ENCODE measurements around the gene VIL1.
A peak's percentile ranks its signal among the peaks of the same experiment; 100 is the strongest.

Gene VIL1

DNA sequence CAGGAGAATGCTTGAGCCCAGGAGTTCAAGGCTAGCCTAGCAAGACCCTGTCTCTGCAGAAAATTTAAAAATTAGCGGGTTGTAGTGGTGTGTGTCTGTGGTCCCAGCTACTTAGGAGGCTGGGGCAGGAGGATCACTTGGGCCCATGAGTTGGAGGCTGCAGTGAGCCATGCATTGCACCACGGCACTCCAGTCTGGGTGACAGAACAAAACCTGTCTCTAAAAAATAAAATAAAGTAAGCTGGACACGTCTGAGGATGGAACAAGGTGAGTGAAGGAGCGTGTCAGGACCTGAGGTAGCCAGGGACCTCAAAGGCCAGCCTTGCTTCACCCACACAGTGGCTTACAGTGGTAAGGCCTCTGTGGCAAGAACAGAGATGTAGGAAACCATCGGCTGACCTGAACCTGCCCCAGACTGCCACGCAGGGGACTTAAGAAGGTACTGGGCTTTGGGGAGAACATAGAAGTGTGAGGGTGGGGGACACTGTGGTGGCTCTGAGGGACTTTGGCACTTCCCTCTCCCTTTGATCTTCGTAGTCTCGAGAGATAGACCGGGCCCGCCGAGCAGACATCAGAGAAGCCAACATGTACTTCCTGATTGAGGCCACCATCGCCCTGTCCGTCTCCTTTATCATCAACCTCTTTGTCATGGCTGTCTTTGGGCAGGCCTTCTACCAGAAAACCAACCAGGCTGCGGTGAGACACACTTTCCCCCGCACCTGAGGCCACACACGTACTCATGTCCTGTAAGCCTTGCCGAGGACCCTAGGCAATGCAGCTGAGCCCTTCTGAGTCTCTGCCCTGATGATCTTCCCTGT lies 29.4 kb upstream of the VIL1 start:
- H3K36me3 ChIP-seq (ENCODE audit: insufficient read depth, low read length): no peaks in the 10 kb centered on the region
- no peaks in the 10 kb centered on the region; the same call in 1 of the 2 replicates for H3K4me1 ChIP-seq (ENCODE audit: insufficient read depth, low read length)
- no peaks in the 10 kb centered on the region for H3K9me3 ChIP-seq (ENCODE audit: control insufficient read depth, insufficient read depth, low read length)
- H3K9ac ChIP-seq (ENCODE audit: low read depth, low read length): no peak overlapping the region

DNA sequence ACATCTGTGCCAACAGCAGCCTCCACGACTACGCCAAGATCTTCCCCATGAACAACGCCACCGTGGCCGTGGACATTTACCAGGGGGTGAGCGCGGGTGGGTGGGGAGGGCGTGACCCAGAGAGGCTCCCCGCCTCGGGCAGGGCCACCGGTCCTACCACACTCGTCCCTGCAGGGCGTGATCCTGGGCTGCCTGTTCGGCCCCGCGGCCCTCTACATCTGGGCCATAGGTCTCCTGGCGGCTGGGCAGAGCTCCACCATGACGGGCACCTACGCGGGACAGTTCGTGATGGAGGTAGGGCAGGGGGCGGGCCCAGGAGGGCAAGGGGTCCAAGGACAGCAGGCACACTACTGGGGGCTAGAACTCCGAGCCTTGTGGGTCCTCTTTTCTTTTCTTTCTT lies 27.7 kb upstream of the VIL1 start:
- Histone ChIP-seq H3K9ac (ENCODE audit: low read depth, low read length) (no peak overlapping the region), H3K9me3 (ENCODE audit: control insufficient read depth, insufficient read depth, low read length) (no peaks in the 10 kb centered on the region), H3K36me3 (ENCODE audit: insufficient read depth, low read length) (no peaks in the 10 kb centered on the region), H3K4me1 (ENCODE audit: insufficient read depth, low read length) (no peaks in the 10 kb centered on the region; the same call in 1 of the 2 replicates)

DNA sequence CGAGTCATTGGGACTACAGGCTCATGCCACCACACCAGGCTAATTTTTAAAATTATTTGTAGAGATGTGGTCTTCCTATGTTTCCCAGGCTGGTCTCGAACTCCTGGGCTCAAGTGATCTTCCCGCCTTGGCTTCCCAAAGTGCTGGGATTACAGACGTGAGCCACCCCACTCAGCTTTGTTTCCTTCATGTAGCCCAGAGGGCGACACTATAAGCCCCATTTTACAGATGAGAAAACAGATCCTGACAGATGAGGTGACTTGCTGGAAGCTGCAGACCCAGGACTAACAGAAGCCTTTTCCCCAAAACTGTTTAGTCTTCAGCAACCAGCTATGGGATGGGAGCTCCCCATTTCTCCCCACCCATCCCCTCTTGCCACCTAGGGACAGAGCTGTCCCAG lies 26.5 kb upstream of the VIL1 start:
- H3K9ac ChIP-seq (ENCODE audit: low read depth, low read length): no peak overlapping the region
- no peaks in the 10 kb centered on the region; the same call in 1 of the 2 replicates for H3K4me1 ChIP-seq (ENCODE audit: insufficient read depth, low read length)
- no peaks in the 10 kb centered on the region for H3K36me3 ChIP-seq (ENCODE audit: insufficient read depth, low read length)
- no peaks in the 10 kb centered on the region for H3K9me3 ChIP-seq (ENCODE audit: control insufficient read depth, insufficient read depth, low read length)

DNA sequence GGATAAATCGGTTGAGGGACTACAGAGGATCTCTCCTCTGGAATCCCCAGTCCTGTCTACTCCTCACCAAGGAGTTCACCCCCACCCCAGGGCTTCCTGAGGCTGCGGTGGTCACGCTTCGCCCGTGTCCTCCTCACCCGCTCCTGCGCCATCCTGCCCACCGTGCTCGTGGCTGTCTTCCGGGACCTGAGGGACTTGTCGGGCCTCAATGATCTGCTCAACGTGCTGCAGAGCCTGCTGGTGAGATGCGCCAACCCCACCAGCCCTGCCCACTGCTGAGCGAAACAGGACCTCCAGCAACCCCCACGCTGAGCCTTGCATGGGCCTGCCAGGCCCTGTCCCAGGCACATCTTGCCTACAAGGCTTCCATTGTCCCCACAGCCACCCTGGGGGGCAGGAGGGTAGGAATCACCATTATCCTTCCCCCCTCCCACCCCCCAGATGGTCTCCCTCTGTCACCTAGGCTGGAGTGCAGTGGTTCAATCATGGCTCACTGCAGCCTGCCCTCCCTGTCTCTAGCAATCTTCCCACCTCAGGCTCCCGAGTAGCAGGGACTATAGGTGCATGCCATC lies 25.9 kb upstream of the VIL1 start:
- no peaks in the 10 kb centered on the region; the same call in 1 of the 2 replicates for H3K4me1 ChIP-seq (ENCODE audit: insufficient read depth, low read length)

DNA sequence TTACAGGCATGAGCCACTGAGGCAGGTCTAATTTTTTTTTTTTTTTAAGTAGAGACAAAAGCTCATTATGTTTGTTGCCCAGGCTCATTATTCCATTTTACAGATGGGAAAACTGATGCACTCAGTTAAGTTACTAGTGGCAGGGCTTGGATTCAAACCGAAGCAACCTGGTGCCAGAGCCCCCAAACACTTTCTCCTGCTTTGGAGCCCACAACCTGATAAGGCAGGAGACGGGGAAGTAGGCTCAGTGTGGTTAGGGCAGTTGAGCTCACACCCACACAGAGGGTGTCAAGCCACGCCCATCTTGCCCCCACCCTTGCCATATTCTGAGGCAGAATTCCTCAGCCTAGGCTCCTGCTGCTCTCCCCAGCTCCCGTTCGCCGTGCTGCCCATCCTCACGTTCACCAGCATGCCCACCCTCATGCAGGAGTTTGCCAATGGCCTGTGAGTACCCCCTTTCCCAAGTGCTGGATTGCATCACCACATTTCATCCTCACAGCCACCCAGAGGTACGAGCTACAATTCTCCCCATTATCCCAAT lies 25.1 kb upstream of the VIL1 start:
- Histone ChIP-seq H3K36me3 (ENCODE audit: insufficient read depth, low read length) (no peaks in the 10 kb centered on the region), H3K9ac (ENCODE audit: low read depth, low read length) (no peak overlapping the region), H3K4me1 (ENCODE audit: insufficient read depth, low read length) (no peaks in the 10 kb centered on the region; the same call in 1 of the 2 replicates), H3K9me3 (ENCODE audit: control insufficient read depth, insufficient read depth, low read length) (no peaks in the 10 kb centered on the region)

More for the DNA sequence above, 25.9 kb upstream of the VIL1 start:
- no peaks in the 10 kb centered on the region for H3K9me3 ChIP-seq (ENCODE audit: control insufficient read depth, insufficient read depth, low read length)
- H3K9ac ChIP-seq (ENCODE audit: low read depth, low read length): no peak overlapping the region
- no peaks in the 10 kb centered on the region for H3K36me3 ChIP-seq (ENCODE audit: insufficient read depth, low read length)

DNA sequence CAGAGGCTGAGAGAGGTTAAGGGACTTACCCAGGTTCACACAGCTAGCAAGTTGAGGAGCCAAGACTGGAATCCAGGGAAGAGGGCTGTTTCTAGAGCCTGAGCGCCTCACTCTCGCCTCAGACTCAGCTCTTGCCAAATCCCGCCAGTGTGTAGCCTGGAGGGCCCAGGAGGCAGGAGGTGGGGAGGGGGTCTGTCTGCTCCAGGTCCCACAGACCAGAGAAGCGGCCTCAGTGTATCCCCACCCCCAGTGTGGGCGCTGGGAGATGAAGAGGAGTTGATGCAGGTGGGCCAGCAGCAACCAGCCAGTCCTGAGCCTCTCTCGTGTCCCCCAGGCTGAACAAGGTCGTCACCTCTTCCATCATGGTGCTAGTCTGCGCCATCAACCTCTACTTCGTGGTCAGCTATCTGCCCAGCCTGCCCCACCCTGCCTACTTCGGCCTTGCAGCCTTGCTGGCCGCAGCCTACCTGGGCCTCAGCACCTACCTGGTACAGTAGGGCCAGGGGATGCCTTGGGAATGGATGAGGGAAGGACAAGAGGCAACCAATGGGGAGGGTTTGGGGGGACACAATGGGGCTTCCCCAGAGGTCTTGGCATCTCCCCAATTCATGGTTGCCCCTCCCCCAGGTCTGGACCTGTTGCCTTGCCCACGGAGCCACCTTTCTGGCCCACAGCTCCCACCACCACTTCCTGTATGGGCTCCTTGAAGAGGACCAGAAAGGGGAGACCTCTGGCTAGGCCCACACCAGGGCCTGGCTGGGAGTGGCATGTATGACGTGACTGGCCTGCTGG lies 24.4 kb upstream of the VIL1 start:
- Histone ChIP-seq H3K4me1 (ENCODE audit: insufficient read depth, low read length) (no peaks in the 10 kb centered on the region; the same call in 1 of the 2 replicates), H3K9ac (ENCODE audit: low read depth, low read length) (no peak overlapping the region)

DNA sequence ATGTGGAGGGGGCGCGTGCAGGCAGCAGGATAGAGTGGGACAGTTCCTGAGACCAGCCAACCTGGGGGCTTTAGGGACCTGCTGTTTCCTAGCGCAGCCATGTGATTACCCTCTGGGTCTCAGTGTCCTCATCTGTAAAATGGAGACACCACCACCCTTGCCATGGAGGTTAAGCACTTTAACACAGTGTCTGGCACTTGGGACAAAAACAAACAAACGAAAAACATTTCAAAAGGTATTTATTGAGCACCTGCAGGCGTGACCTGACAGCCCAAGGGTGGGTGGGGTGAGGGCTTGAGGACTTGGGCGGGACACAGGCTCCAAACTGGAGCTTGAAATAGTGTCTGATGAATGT lies 23.9 kb upstream of the VIL1 start:
- Histone ChIP-seq H3K9ac (ENCODE audit: low read depth, low read length) (peak overlapping the region; percentile 99; the same call in 1 of the 2 replicates), H3K9me3 (ENCODE audit: control insufficient read depth, insufficient read depth, low read length) (no peaks in the 10 kb centered on the region), H3K4me1 (ENCODE audit: insufficient read depth, low read length) (no peaks in the 10 kb centered on the region; the same call in 1 of the 2 replicates)

More for the DNA sequence above, 24.4 kb upstream of the VIL1 start:
- Histone ChIP-seq H3K36me3 (ENCODE audit: insufficient read depth, low read length) (no peaks in the 10 kb centered on the region), H3K9me3 (ENCODE audit: control insufficient read depth, insufficient read depth, low read length) (no peaks in the 10 kb centered on the region)

DNA sequence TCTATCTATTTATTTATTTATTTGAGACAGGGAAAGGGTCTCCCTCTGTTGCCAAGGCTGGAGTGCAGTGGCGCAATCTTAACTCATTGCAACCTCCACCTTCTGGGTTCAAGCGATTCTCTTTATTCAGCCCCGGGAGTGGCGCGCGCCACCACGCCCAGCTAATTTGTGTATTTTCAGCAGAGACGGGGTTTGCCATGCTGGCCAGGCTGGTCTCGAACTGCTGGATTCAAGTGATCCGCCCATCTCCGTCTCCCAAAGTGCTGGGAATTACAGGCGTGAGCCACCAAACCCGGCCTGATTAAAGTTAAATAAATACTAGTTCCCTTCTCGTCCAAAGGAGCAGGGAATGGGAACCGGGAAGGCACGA lies 23.5 kb upstream of the VIL1 start:
- Histone ChIP-seq H3K4me1 (ENCODE audit: insufficient read depth, low read length) (no peaks in the 10 kb centered on the region; the same call in 1 of the 2 replicates), H3K36me3 (ENCODE audit: insufficient read depth, low read length) (no peaks in the 10 kb centered on the region), H3K9me3 (ENCODE audit: control insufficient read depth, insufficient read depth, low read length) (no peaks in the 10 kb centered on the region), H3K9ac (ENCODE audit: low read depth, low read length) (peak overlapping the region; percentile 99)

More for the DNA sequence above, 23.9 kb upstream of the VIL1 start:
- no peaks in the 10 kb centered on the region for H3K36me3 ChIP-seq (ENCODE audit: insufficient read depth, low read length)

DNA sequence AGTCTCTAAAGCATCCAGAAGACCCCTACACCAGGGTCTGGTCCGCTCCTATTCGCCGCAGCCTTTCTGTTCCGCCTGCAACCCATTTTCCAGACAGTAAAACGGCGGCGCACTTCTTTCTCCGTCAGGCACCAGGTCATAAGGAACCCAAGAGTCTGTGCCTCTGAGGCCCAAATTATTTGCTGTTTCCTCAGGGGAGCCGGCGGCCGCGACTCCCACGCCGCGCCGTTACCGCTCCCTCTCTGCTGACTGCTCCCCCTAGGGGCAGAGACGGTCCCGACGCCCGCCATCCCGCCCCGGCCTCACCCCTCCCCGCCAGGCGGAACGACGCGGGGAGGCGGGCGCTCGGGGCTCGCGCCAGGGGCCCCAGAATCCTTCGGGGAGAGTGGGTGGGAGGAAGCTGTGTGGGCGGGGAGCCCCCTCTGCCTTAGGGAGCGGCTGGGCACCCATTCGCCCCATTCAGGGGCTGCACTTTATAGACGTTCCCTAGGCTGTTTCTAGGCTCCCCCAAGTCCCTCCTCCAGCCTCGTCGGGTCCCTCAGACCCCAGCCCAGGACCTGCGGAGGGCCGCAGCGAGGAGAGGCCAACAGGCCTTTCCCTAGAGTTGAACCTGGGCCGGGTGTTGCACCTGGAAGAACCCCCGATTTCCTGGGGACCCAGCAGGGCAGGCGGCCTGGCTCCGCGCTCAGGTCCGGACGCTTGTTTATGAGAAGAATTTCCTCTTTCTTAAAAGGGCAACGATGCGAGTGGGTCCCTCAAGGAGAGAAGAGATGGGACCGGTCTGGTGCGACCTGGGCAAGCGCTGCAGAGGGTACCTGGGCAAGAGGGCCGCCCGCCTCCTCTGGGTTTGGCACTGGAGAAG lies 22.9 kb upstream of the VIL1 start:
- peak overlapping the region; percentile 99 for H3K9ac ChIP-seq (ENCODE audit: low read depth, low read length)
- no peaks in the 10 kb centered on the region for H3K9me3 ChIP-seq (ENCODE audit: control insufficient read depth, insufficient read depth, low read length)
- no peaks in the 10 kb centered on the region; the same call in 1 of the 2 replicates for H3K4me1 ChIP-seq (ENCODE audit: insufficient read depth, low read length)
- H3K36me3 ChIP-seq (ENCODE audit: insufficient read depth, low read length): no peaks in the 10 kb centered on the region

DNA sequence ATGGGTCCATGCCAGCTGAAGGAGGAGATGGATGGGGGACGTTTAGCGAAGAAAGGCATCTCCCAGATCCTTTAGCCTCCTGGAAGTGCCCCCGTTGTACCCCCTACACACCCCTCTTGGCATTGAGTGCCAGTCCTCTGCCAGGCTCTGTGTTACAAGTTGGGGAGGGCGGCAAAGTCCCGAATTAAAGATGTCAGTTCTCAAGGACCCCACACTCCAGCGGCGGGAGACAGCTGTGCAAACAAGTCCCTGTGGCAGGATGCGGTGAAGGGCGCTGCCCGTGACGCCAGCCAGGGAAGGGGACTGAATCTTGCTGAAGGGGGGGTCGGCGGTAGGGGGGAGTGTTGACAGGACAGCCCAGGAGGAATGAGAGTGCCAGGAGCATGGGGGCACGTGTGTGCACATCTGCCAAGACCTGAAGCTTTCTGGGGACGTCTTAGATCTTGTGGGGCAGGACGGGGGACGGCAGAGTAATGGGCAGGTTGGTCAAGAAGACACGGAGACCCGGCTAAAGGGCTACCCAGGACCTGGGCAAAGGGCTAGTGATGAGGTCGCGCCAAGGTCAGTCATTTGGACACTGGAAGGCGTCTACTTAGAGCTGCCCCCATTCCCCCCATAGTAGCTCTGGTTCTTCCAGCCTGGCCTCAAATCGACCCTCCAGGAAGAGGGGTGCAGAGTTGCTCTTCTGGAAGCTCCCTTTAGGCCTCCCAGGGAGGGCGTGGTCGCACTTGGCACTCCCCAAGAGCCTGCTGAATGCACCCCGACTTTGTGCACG lies 22.0 kb upstream of the VIL1 start:
- Histone ChIP-seq H3K9me3 (ENCODE audit: control insufficient read depth, insufficient read depth, low read length) (no peaks in the 10 kb centered on the region), H3K4me1 (ENCODE audit: insufficient read depth, low read length) (no peaks in the 10 kb centered on the region; the same call in 1 of the 2 replicates), H3K36me3 (ENCODE audit: insufficient read depth, low read length) (no peaks in the 10 kb centered on the region), H3K9ac (ENCODE audit: low read depth, low read length) (peak overlapping the region; percentile 99; the same call in 1 of the 2 replicates)

DNA sequence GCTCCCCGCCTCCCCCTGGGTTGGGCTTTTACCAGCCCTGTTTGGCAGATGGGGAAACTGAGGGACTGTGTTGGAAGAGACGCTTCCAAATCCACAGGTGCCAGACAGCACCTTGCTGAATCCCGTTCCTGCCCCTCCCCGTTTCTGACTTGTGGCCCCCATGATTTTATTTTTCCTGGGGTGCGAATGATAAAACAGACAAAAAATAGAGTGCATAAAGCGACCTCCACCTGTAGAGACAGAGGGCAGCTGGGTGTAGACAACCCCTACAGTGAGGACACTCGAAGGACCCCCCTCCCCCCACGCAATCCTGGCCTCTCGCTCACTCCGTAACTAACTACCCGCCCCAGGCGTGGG lies 21.5 kb upstream of the VIL1 start:
- no peaks in the 10 kb centered on the region for H3K36me3 ChIP-seq (ENCODE audit: insufficient read depth, low read length)
- no peaks in the 10 kb centered on the region for H3K9me3 ChIP-seq (ENCODE audit: control insufficient read depth, insufficient read depth, low read length)
- no peaks in the 10 kb centered on the region; the same call in 1 of the 2 replicates for H3K4me1 ChIP-seq (ENCODE audit: insufficient read depth, low read length)
- H3K9ac ChIP-seq (ENCODE audit: low read depth, low read length): peak overlapping the region; percentile 99; the same call in 1 of the 2 replicates

DNA sequence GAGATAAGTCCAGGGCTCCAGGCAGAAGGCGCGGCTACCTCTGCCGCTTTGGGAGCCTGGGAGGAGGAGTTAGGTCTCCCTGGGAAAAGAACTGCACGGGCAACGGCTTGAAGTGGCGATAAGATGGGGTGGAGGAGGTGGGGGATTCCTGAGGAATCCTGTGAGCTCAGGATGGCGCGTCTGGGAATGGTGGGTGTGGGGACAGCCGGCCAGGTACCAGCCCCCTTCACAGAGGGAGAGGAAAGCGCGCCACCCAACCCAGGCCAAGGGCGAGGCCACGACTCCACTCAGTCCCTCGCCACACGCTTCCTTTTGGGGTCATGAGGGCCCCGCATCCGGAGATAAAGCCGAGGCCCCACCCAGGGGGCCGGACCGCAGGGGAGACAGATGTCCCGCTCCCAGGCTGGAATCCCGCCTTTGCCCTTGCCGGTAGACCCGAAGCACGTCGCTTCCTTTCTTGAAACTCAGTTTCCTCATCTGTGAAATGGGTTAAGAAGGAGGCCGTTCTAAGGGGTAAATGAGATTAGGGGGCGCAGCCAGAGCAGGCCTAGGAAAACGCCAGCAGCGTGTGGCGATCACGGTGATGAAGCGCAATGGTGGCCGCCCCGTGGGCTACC lies 21.0 kb upstream of the VIL1 start:
- Histone ChIP-seq H3K9me3 (ENCODE audit: control insufficient read depth, insufficient read depth, low read length) (no peaks in the 10 kb centered on the region), H3K9ac (ENCODE audit: low read depth, low read length) (peak overlapping the region; percentile 99; the same call in 1 of the 2 replicates), H3K4me1 (ENCODE audit: insufficient read depth, low read length) (no peaks in the 10 kb centered on the region; the same call in 1 of the 2 replicates), H3K36me3 (ENCODE audit: insufficient read depth, low read length) (no peaks in the 10 kb centered on the region)
